Fibroblast of peridontal ligament (primary cell): ENCODE data around the gene CNRIP1.
A peak's percentile ranks its signal among the peaks of the same experiment; 100 is the strongest.
"Not testable (repeated sequence)": the region's sequence is repeated elsewhere in the genome, so short reads cannot be mapped to it uniquely, and the experiment has no call there.

Experiments
- DNase-seq: peaks from one replicate; pipeline ENCODE4 v3.0.0-alpha.2; 2010; ENCODE audit errors: extremely low read depth

CNRIP1 gene, protein sequence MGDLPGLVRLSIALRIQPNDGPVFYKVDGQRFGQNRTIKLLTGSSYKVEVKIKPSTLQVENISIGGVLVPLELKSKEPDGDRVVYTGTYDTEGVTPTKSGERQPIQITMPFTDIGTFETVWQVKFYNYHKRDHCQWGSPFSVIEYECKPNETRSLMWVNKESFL

GRCh38 chr2:68319398-68320117 is at the start of gene CNRIP1:
CNRIP1 (minus strand) TSS chr2:68319949; CDS start chr2:68319400, 549 bp downstream.
- peak; percentile 85 for DNase-seq

DNA sequence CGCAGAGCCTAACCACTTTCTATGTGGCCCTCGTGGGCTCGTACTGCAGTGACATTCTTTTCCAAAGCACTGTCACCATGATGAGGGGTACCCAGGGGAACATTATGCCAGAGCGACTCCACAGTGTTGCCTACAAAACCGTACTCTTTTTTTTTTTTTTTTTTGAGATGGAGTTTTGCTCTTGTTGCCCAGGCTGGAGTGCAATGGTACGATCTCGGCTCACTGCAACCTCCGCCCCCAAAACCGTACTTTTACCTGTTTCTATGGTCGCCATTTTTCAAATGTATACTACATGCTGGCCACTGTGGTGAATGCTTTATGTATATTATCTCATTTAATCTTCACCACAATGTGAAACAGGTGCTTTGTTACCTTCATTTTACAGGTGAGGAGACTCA is 49.6 kb upstream of the CNRIP1 start:
- DNase-seq: no peak

GRCh38 chr2:68368654-68369336 is 49.0 kb upstream of the CNRIP1 start:
- DNase-seq: peak; percentile 89

- DNase-seq: no peak
Observed at GRCh38 chr2:68367953-68368653, 48.4 kb upstream of the CNRIP1 start.

DNA sequence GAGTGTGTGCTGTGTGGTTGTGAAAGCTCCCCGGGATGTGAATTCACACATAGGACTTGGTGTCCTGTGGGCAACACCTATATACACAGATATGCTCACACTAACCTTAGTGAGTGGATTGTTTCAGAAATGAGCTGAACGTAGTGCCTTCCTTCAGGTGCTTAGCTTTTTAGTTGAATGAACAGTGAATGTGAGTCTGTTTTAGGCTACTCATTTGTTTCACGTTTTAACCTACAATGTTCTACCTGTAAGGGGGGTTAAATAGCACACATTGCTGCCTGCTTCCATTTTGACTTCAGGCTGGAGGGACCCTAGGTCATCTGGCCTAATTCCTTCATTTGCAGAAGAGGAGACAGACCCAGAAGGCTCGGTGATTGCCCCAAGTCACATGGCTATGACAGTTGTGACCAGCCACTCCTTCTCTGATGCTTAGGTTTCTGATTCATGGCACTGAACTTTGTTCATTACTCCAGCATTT is 46.4 kb upstream of the CNRIP1 start:
- DNase-seq: no peak

DNA sequence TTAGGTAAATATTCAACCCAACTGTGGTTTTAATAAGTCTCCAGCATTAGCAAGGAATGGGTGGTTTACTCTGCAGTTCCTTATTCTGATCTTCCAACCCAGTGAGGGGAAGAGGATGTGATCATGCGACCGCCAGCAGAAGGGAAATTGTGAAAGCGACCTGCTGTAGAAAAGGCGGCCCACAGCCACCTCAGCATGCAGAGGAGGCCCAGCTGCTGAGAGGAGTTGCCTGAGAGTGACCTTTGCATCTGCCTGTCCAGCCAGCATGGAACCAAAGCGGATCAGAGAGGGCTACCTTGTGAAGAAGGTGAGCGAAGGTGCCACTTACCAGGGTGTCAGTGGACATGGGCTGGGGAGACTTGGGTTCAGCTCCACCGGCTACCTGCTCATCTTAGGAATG is 45.3 kb upstream of the CNRIP1 start, which contains the start of gene PLEK:
PLEK (plus strand) TSS at position 196 of the 400 bp plus-strand sequence; CDS start at position 266, 70 bp downstream.
- DNase-seq: no peak

DNA sequence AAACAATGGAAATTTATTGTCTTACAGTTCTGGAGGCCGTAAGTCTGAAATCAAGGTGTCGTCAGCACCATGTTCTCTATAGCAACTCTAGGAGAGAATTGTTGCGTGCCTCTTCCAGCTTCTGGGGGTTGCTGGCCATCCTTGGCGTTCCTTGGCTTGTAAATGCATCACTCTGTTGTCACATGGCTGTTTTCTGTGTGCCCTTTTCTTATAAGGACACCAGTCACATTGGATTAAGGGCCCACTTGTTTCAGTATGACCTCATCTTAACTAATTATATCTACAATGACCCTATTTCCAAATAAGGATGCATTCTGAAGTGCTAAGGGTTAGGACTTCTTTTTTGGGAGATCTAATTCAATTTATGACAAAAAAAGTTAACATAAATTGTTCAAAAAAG is 44.0 kb upstream of the CNRIP1 start:
- DNase-seq: no peak

GRCh38 chr2:68362749-68363148 is 43.0 kb upstream of the CNRIP1 start:
- DNase-seq: no peak

DNA sequence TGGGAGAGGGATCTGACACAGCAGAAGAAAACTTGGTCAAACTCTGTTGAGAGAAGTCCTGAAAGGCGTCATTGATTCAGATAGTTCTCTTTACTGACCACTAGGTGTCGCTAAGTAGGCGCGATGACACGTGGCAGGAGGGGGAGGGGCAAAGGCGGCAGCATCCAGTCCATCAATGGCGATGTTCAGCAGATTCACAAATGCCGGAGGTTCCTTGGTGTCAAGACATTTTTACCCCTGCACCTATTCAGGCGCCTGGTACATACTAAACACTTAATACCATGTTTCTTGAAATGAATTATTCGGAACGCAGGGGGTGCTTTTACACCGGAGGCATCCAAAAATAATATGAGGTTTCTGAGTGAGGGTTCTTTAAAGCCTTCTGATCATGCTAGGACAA is 42.3 kb upstream of the CNRIP1 start:
- DNase-seq: peak; percentile 44

- DNase-seq: no peak
Observed at GRCh38 chr2:68359889-68360288, 40.1 kb upstream of the CNRIP1 start.

- DNase-seq: peak; percentile 57
Observed at GRCh38 chr2:68357605-68358337, 38.0 kb upstream of the CNRIP1 start.

- no peak for DNase-seq
Observed at GRCh38 chr2:68356599-68357239, 37.0 kb upstream of the CNRIP1 start.

DNA sequence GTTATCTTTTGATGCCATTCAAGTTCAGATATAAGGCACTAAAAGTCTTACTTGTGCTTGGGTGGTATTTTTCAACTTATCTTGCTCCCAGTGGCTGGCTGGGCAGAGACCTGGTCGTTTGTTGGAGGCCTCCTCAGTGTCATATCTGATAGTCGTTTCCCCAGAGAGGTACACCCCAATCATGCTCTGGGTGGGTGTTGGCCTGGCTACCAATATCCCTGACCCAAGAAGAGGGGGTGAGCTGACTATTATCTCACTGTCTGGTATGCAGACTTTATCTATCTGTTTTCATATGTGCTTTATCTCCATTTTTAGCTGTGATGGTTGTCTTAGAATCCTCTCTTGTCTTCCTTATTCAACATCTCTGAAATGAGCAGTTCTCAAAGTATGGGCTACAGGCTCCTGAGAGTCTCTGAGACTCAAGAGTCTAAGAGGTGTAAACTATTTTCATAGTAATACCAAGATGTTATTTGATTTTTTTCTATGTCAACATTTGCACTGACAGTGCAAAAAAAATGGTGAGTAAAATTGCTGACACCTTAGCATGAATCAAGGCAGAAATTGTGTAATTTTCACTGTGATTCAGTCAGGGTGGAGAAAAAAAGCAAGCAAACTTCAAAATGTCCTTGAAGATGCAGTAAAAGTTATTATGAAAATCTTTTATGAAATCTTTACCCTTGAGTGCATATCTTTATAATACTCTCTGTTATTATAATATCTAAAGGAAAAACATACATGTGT is 33.1 kb upstream of the CNRIP1 start:
- DNase-seq: no peak

DNA sequence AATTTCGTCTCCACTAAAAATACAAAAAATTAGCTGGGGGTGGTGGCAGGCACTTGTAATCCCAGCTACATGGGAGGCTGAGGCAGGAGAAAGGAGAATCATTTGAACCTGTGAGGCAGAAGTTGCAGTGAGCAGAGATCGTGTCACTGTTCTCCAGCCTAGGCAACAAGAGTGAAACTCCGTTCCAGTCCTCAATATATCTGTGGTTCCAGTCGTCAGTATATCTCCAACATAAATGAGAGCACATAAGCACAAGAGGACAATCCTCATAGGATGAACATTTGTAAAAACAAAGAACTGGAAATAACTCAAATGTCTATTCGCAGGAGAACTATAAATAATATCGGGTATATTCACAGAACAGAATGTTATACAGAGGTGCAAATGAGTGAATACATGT is 32.2 kb upstream of the CNRIP1 start:
- no peak for DNase-seq

DNA sequence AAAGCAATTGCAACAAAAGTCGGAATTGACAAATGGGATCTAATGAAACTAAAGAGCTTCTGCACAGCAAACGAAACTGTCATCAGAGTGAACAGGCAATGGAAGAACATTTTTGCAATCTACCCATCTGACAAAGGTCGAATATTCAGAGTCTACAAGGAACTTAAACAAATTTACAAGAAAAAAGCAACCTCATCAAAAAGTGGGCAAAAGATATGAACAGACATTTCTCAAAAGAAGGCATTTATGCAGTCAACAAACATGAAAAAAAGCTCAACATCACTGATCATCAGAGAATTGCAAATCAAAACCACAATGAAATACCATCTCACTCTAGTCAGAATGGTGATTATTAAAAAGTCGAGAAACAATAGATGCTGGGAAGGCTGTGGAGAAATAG is 29.3 kb upstream of the CNRIP1 start:
- DNase-seq: not testable (repeated sequence)

- DNase-seq: no peak
Observed at GRCh38 chr2:68345129-68345875, 25.6 kb upstream of the CNRIP1 start.

DNA sequence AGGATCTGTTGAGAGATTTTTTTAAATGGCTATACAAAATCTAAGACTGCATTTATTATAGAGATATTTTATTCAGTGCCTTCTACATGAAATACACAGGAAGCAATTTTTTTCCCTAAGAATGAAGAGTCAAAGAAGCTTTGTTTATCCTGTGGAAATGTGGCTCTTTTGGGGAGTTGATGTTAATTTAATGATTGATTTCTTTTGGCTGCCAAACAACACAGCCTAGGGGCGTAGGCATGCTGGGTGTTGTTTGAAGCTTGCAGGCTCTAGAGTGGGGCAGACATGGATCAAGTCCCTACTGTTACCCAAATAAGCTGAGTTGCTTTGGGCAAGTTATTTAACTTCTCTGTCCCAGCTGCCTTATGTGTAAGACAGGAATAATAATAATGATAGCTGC is 24.3 kb upstream of the CNRIP1 start:
- DNase-seq: no peak

DNA sequence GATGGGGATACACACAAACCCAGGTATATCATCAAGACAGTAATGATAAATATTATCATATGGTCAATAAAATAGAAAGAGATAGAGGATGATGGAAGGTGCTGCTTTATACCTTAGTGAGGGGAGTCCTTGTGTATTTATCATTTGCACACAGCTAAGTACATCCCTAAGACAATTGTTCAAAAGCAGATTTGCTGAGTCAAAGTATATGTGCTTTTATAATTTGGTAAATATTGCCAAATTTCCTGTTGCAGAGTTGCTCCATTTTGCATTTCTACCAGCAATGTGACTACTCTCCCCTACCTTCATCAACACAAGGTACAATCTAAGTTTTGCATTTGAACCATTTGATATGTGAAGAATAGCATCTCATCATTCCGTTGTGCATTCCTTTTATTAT is 22.7 kb upstream of the CNRIP1 start:
- DNase-seq: no peak

- DNase-seq: no peak
Observed at GRCh38 chr2:68341583-68341982, 21.8 kb upstream of the CNRIP1 start.

DNA sequence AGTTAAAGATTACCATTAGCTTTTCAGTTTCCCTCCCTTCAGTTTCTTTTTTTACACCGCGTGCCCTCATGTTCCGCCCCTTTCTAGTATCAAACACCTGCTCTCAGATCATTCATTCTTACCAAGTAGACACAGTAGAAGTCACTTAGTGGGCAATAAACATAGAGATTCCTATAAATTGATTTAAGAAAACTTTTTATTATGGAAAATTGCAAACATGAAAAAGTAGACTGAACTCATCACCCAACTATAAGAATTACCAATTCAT is 21.2 kb upstream of the CNRIP1 start:
- DNase-seq: no peak
